Measurements from ENCODE around the gene GEMIN4.
"Not testable (repeated sequence)": the region's sequence is repeated elsewhere in the genome, so short reads cannot be mapped to it uniquely, and the experiment has no call there.

The GEMIN4 gene

DNA sequence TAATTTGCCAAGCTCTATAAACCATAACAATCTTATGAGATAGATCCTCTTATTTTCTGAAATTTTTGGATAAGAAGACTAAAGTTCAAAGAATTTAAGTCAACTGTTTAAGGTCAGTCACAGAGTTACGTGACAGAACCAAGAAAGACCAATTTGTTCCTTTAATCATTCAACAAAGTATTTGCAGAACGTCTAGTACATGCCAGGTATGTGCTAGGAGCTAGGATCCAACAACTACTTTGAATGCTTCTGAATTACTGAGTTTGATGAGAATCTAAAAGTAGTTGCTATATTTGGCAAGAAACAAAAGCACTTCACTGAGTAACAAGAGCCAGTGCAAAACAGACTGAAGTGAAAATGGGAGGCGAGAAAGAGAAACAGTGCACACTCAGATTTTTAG, 15.0 kb upstream of the GEMIN4 start:
- H3K9ac ChIP-seq (ENCODE audit: low read depth, low read length, poor library complexity) = no peak overlapping the region
- no peaks in the 10 kb centered on the region for H3K4me1 ChIP-seq (ENCODE audit: control insufficient read depth in 2 of 2, insufficient read depth in 1 of 2, low read depth in 1 of 2, low read length in 2 of 2)
- H2AFZ ChIP-seq (ENCODE audit: low read length) = no peak overlapping the region
- H4K8ac ChIP-seq (ENCODE audit: low read depth, low read length) = no peak overlapping the region
- no peaks in the 10 kb centered on the region for H3K79me1 ChIP-seq (ENCODE audit: low read depth, low read length)
- no peak overlapping the region for H4K91ac ChIP-seq (ENCODE audit: low read depth, low read length, poor library complexity)
- H2BK12ac ChIP-seq (ENCODE audit: low read length) = no peak overlapping the region
- no peaks in the 10 kb centered on the region for H3K9me3 ChIP-seq (replicated peaks in 1 of 2; ENCODE audit: control insufficient read depth in 2 of 2, insufficient read depth in 1 of 2, low read depth in 1 of 2, low read length in 2 of 2)
- no peak overlapping the region for H3K18ac ChIP-seq (ENCODE audit: low read length)
- H3K4ac ChIP-seq (ENCODE audit: low read length) = no peak overlapping the region
- no peak overlapping the region for H2AK5ac ChIP-seq (ENCODE audit: low read depth, low read length)
- H3K36me3 ChIP-seq (replicated peaks in 1 of 2; ENCODE audit: control insufficient read depth in 2 of 2, insufficient read depth in 2 of 2, low read length in 2 of 2) = peaks cover 31 to 81% of the 10 kb centered on the region in 2 donors
- H3K23ac ChIP-seq (ENCODE audit: low read depth, low read length, poor library complexity) = no peak overlapping the region
- no peak overlapping the region for H3K4me2 ChIP-seq (ENCODE audit: insufficient read depth, low read length, poor library complexity, severe bottlenecking)
- H3K4me3 ChIP-seq (ENCODE audit: low read length in 2 of 2) = no peak overlapping the region
- H2BK15ac ChIP-seq (ENCODE audit: low read length) = no peak overlapping the region
- no peak for DNase-seq (ENCODE audit: low spot score)
- H3K27ac ChIP-seq (replicated peaks; ENCODE audit: low read length) = no peak overlapping the region
- no peak overlapping the region for H2BK120ac ChIP-seq (ENCODE audit: low read depth, low read length)
- H3K14ac ChIP-seq (ENCODE audit: low read length) = no peak overlapping the region
- H2BK5ac ChIP-seq (ENCODE audit: low read length) = no peak overlapping the region
- WGBS, 2 donors (ENCODE audit: extremely low coverage in 2 of 2, insufficient read length in 2 of 2, insufficient replicate concordance in 1 of 2) = no CpG with 5 or more reads among the region's 3 CpGs
- H3K27me3 ChIP-seq (ENCODE audit: control insufficient read depth in 3 of 3, insufficient read depth in 3 of 3, low read depth in 1 of 3, low read length in 3 of 3) = no peaks in the 10 kb centered on the region

GRCh38 chr17:760371-760770, 8.3 kb upstream of the GEMIN4 start:
- DNase-seq (ENCODE audit: low spot score) = no peak
- Histone ChIP-seq H2AK5ac (ENCODE audit: low read depth, low read length) (no peak overlapping the region), H3K36me3 (replicated peaks in 1 of 2; ENCODE audit: control insufficient read depth in 2 of 2, insufficient read depth in 2 of 2, low read length in 2 of 2) (peaks cover 36 to 92% of the 10 kb centered on the region in 2 donors), H2BK5ac (ENCODE audit: low read length) (no peak overlapping the region), H3K27me3 (ENCODE audit: control insufficient read depth in 3 of 3, insufficient read depth in 3 of 3, low read depth in 1 of 3, low read length in 3 of 3) (no peaks in the 10 kb centered on the region), H4K91ac (ENCODE audit: low read depth, low read length, poor library complexity) (no peak overlapping the region), H3K79me1 (ENCODE audit: low read depth, low read length) (no peaks in the 10 kb centered on the region), H3K4ac (ENCODE audit: low read length) (no peak overlapping the region), H2BK120ac (ENCODE audit: low read depth, low read length) (no peak overlapping the region), H4K8ac (ENCODE audit: low read depth, low read length) (no peak overlapping the region), H2AFZ (ENCODE audit: low read length) (no peak overlapping the region), H3K14ac (ENCODE audit: low read length) (no peak overlapping the region), H3K9ac (ENCODE audit: low read depth, low read length, poor library complexity) (no peak overlapping the region), H3K23ac (ENCODE audit: low read depth, low read length, poor library complexity) (no peak overlapping the region), H3K18ac (ENCODE audit: low read length) (no peak overlapping the region), H3K9me3 (replicated peaks in 1 of 2; ENCODE audit: control insufficient read depth in 2 of 2, insufficient read depth in 1 of 2, low read depth in 1 of 2, low read length in 2 of 2) (peaks cover 0 to 1% of the 10 kb centered on the region in 2 donors), H3K4me3 (ENCODE audit: low read length in 2 of 2) (no peak overlapping the region), H3K4me2 (ENCODE audit: insufficient read depth, low read length, poor library complexity, severe bottlenecking) (no peak overlapping the region), H2BK15ac (ENCODE audit: low read length) (no peak overlapping the region), H3K4me1 (ENCODE audit: control insufficient read depth in 2 of 2, insufficient read depth in 1 of 2, low read depth in 1 of 2, low read length in 2 of 2) (peaks cover 0 to 3% of the 10 kb centered on the region in 2 donors), H2BK12ac (ENCODE audit: low read length) (no peak overlapping the region), H3K27ac (replicated peaks; ENCODE audit: low read length) (no peak overlapping the region)
- no CpG with 5 or more reads among the region's 9 CpGs for WGBS, 2 donors (ENCODE audit: extremely low coverage in 2 of 2, insufficient read length in 2 of 2, insufficient replicate concordance in 1 of 2)

GRCh38 chr17:759964-760363, 7.9 kb upstream of the GEMIN4 start:
- no peak overlapping the region for H4K91ac ChIP-seq (ENCODE audit: low read depth, low read length, poor library complexity)
- H3K9ac ChIP-seq (ENCODE audit: low read depth, low read length, poor library complexity) = no peak overlapping the region
- H3K4me3 ChIP-seq (ENCODE audit: low read length in 2 of 2) = no peak overlapping the region
- H3K9me3 ChIP-seq (replicated peaks in 1 of 2; ENCODE audit: control insufficient read depth in 2 of 2, insufficient read depth in 1 of 2, low read depth in 1 of 2, low read length in 2 of 2) = peaks cover 0 to 1% of the 10 kb centered on the region in 2 donors
- H2AFZ ChIP-seq (ENCODE audit: low read length) = no peak overlapping the region
- H4K8ac ChIP-seq (ENCODE audit: low read depth, low read length) = no peak overlapping the region
- no peak overlapping the region for H3K4ac ChIP-seq (ENCODE audit: low read length)
- no peaks in the 10 kb centered on the region for H3K27me3 ChIP-seq (ENCODE audit: control insufficient read depth in 3 of 3, insufficient read depth in 3 of 3, low read depth in 1 of 3, low read length in 3 of 3)
- H2BK12ac ChIP-seq (ENCODE audit: low read length) = no peak overlapping the region
- peaks cover 0 to 3% of the 10 kb centered on the region in 2 donors for H3K4me1 ChIP-seq (ENCODE audit: control insufficient read depth in 2 of 2, insufficient read depth in 1 of 2, low read depth in 1 of 2, low read length in 2 of 2)
- H2BK5ac ChIP-seq (ENCODE audit: low read length) = no peak overlapping the region
- no CpG with 5 or more reads among the region's 5 CpGs for WGBS, 2 donors (ENCODE audit: extremely low coverage in 2 of 2, insufficient read length in 2 of 2, insufficient replicate concordance in 1 of 2)
- no peak overlapping the region for H3K18ac ChIP-seq (ENCODE audit: low read length)
- H3K79me1 ChIP-seq (ENCODE audit: low read depth, low read length) = no peaks in the 10 kb centered on the region
- H2BK120ac ChIP-seq (ENCODE audit: low read depth, low read length) = no peak overlapping the region
- H3K36me3 ChIP-seq (replicated peaks in 1 of 2; ENCODE audit: control insufficient read depth in 2 of 2, insufficient read depth in 2 of 2, low read length in 2 of 2) = peaks cover 33 to 90% of the 10 kb centered on the region in 2 donors
- no peak overlapping the region for H3K27ac ChIP-seq (replicated peaks; ENCODE audit: low read length)
- no peak overlapping the region for H3K4me2 ChIP-seq (ENCODE audit: insufficient read depth, low read length, poor library complexity, severe bottlenecking)
- no peak for DNase-seq (ENCODE audit: low spot score)
- H2AK5ac ChIP-seq (ENCODE audit: low read depth, low read length) = no peak overlapping the region
- no peak overlapping the region for H2BK15ac ChIP-seq (ENCODE audit: low read length)
- no peak overlapping the region for H3K14ac ChIP-seq (ENCODE audit: low read length)
- H3K23ac ChIP-seq (ENCODE audit: low read depth, low read length, poor library complexity) = no peak overlapping the region

GRCh38 chr17:756010-756567, 4.0 kb upstream of the GEMIN4 start:
- peaks cover 18 to 57% of the 10 kb centered on the region in 2 donors for H3K36me3 ChIP-seq (replicated peaks in 1 of 2; ENCODE audit: control insufficient read depth in 2 of 2, insufficient read depth in 2 of 2, low read length in 2 of 2)
- H4K91ac ChIP-seq (ENCODE audit: low read depth, low read length, poor library complexity); H3K4me2 ChIP-seq (ENCODE audit: insufficient read depth, low read length, poor library complexity, severe bottlenecking): not testable (repeated sequence)

More at GRCh38 chr17:756010-756567, 4.0 kb upstream of the GEMIN4 start:
- H3K23ac ChIP-seq (ENCODE audit: low read depth, low read length, poor library complexity); H2BK5ac ChIP-seq (ENCODE audit: low read length); H2BK12ac ChIP-seq (ENCODE audit: low read length); H3K4me1 ChIP-seq (ENCODE audit: control insufficient read depth in 2 of 2, insufficient read depth in 1 of 2, low read depth in 1 of 2, low read length in 2 of 2); H3K18ac ChIP-seq (ENCODE audit: low read length); H3K14ac ChIP-seq (ENCODE audit: low read length); H4K8ac ChIP-seq (ENCODE audit: low read depth, low read length); H3K9me3 ChIP-seq (replicated peaks in 1 of 2; ENCODE audit: control insufficient read depth in 2 of 2, insufficient read depth in 1 of 2, low read depth in 1 of 2, low read length in 2 of 2); H3K4me3 ChIP-seq (ENCODE audit: low read length in 2 of 2); H3K79me1 ChIP-seq (ENCODE audit: low read depth, low read length); H2AK5ac ChIP-seq (ENCODE audit: low read depth, low read length); H3K27me3 ChIP-seq (ENCODE audit: control insufficient read depth in 3 of 3, insufficient read depth in 3 of 3, low read depth in 1 of 3, low read length in 3 of 3); H3K4ac ChIP-seq (ENCODE audit: low read length); H2BK120ac ChIP-seq (ENCODE audit: low read depth, low read length); H2BK15ac ChIP-seq (ENCODE audit: low read length); H2AFZ ChIP-seq (ENCODE audit: low read length); H3K9ac ChIP-seq (ENCODE audit: low read depth, low read length, poor library complexity): not testable (repeated sequence)
- no CpG with 5 or more reads among the region's 15 CpGs for WGBS, 2 donors (ENCODE audit: extremely low coverage in 2 of 2, insufficient read length in 2 of 2, insufficient replicate concordance in 1 of 2)
- H3K27ac ChIP-seq (replicated peaks; ENCODE audit: low read length) = peak overlapping the region; percentile 84
- peak; percentile 58 for DNase-seq (ENCODE audit: low spot score)

Measured in neuronal stem cell (in vitro differentiated cells).